HCT116 (cell line): ENCODE data around the gene CAMK1D. TPM values are rescaled to one million over a fixed set of nuclear protein-coding genes. Genes with fewer than 3 reads are reported as not detected.

Experiments used
- ATAC-seq: fragments of 200-7000 bp; cut with Tn5 transposase; 2 replicates; pipeline ENCODE4 v1.9.1; 2020; ENCODE audit warnings: mild to moderate bottlenecking, moderate library complexity
- BruUV-seq: library from RNA; stranded (reverse); fragments of 400-500 nt; replicated peaks from 2 replicates; lab custom pipeline; 2021; lab: Mats Ljungman, UMichigan
- CTCF ChIA-PET: fragments of 300-600 bp; sonication (Branson Sonifier 250); formaldehyde crosslinking; loops from one replicate; lab custom pipeline; 2021; ENCODE audit warnings: antibody characterized with exemption; lab: Charles Lee
- POLR2A ChIA-PET: fragments of 300-600, 350-600 bp; sonication (Branson Sonifier 250); formaldehyde crosslinking; loops from one replicate; lab custom pipeline; 2021; ENCODE audit warnings: antibody characterized with exemption; lab: Charles Lee
- RAD21 ChIA-PET, 2 experiments: fragments of 300-600 bp; sonication (Branson Sonifier 250); formaldehyde crosslinking; loops; one replicate each; lab custom pipeline; 2023; ENCODE audit warnings: low total read pairs in 2 of 2; ENCODE audit not compliant: uncharacterized antibody in 2 of 2, unreplicated experiment in 2 of 2, low non-redundant PET in 1 of 2; lab: Charles Lee
- DNase-seq: peaks from one replicate; pipeline ENCODE4 v3.0.0-alpha.2; 2010; ENCODE audit warnings: low read depth, low spot score
- H2AFZ ChIP-seq: fragments of 200-600 bp; shearing (Covaris generic), sonication (generic); 2 replicates; pipeline ENCODE4 v1.6.1; 2017; ENCODE audit warnings: low read depth, mixed run types, mixed read lengths, antibody characterized with exemption, low read length; ENCODE audit not compliant: poor library complexity, severe bottlenecking
- H3K27ac ChIP-seq: 2 replicates; pipeline ENCODE4 v1.5.1; 2012; ENCODE audit warnings: low read depth, low read length
- H3K27me3 ChIP-seq: fragments of 200-600 bp; sonication (generic); 2 replicates; pipeline ENCODE4 v1.6.1; 2016; ENCODE audit warnings: mixed run types, low read length, mixed read lengths; ENCODE audit not compliant: insufficient read depth
- H3K36me3 ChIP-seq, 2 experiments: fragments of 200-500 bp in 1 of 2; fragments of 200-600 bp in 1 of 2; sonication (Bioruptor generic) in 1 of 2; sonication (generic) in 1 of 2; 2 replicates each; pipeline versions ENCODE4 v1.5.1 to v1.6.1; 2014 to 2016; ENCODE audit warnings: low read length in 2 of 2, inconsistent platforms in 1 of 2, mixed read lengths in 1 of 2, mixed run types in 1 of 2; ENCODE audit not compliant: insufficient read depth in 2 of 2, control insufficient read depth in 1 of 2
- H3K4me1 ChIP-seq, 2 experiments: fragments of 200-600 bp in 1 of 2; sonication (generic) in 1 of 2; 2 replicates each; pipeline versions ENCODE4 v1.5.1 to v1.6.1; 2012 to 2017; ENCODE audit warnings: low read length in 2 of 2, inconsistent platforms in 1 of 2, mild to moderate bottlenecking in 1 of 2, mixed read lengths in 1 of 2, mixed run types in 1 of 2, moderate library complexity in 1 of 2; ENCODE audit not compliant: insufficient read depth in 2 of 2, control insufficient read depth in 1 of 2
- H3K4me2 ChIP-seq: fragments of 200-600 bp; sonication (generic); 2 replicates; pipeline ENCODE4 v1.6.1; 2017; ENCODE audit warnings: mixed run types, low read length, mixed read lengths
- H3K4me3 ChIP-seq, 2 experiments: fragments of 200-600 bp in 1 of 2; sonication (generic) in 1 of 2; replicated peaks in 1 of 2; 2 replicates each; pipeline ENCODE4 v1.5.1; 2011 to 2016; ENCODE audit warnings: low read length in 2 of 2, control low read depth in 1 of 2, low read depth in 1 of 2, mild to moderate bottlenecking in 1 of 2, mixed read lengths in 1 of 2, mixed run types in 1 of 2
- H3K79me2 ChIP-seq: fragments of 200-600 bp; sonication (generic); 2 replicates; pipeline ENCODE4 v1.6.1; 2017; ENCODE audit warnings: mild to moderate bottlenecking, mixed run types, low read length, moderate library complexity, mixed read lengths; ENCODE audit not compliant: insufficient read depth
- H3K9ac ChIP-seq: fragments of 200-600 bp; sonication (generic); 2 replicates; pipeline ENCODE4 v1.6.1; 2016; ENCODE audit warnings: low read length, mixed read lengths
- H3K9me2 ChIP-seq: fragments of 200-600 bp; sonication (generic), shearing (Covaris generic); 2 replicates; pipeline ENCODE4 v1.6.1; 2017; ENCODE audit warnings: mixed run types, mild to moderate bottlenecking, moderate library complexity; ENCODE audit not compliant: insufficient read depth
- H3K9me3 ChIP-seq, 2 experiments: fragments of 200-500 bp in 1 of 2; fragments of 200-600 bp in 1 of 2; sonication (Bioruptor generic) in 1 of 2; sonication (generic) in 1 of 2; 2 replicates each; pipeline ENCODE4 v1.6.1; 2014 to 2017; ENCODE audit warnings: low read length in 2 of 2, mixed read lengths in 2 of 2, inconsistent platforms in 1 of 2, low read depth in 1 of 2, mild to moderate bottlenecking in 1 of 2, mixed run types in 1 of 2, moderate library complexity in 1 of 2; ENCODE audit not compliant: control insufficient read depth in 1 of 2, insufficient read depth in 1 of 2
- H4K20me1 ChIP-seq: fragments of 200-600 bp; sonication (generic), shearing (Covaris generic); 2 replicates; pipeline ENCODE4 v1.6.1; 2017; ENCODE audit warnings: mixed run types, mild to moderate bottlenecking, moderate library complexity; ENCODE audit not compliant: insufficient read depth
- EGR1 ChIP-seq: IDR thresholded peaks from 2 replicates; pipeline ENCODE4 v1.6.1; 2012; ENCODE audit warnings: low read depth
- ELF1 ChIP-seq: IDR thresholded peaks from 2 replicates; pipeline ENCODE4 v1.6.1; 2012; ENCODE audit warnings: low read depth, borderline replicate concordance
- EZH2phosphoT487 ChIP-seq: fragments of 200-600 bp; IDR thresholded peaks from 2 replicates; pipeline ENCODE4 v1.6.1; 2018; ENCODE audit warnings: antibody characterized with exemption, borderline replicate concordance
- FOSL1 ChIP-seq: IDR thresholded peaks from 2 replicates; pipeline ENCODE4 v1.6.1; 2012; ENCODE audit warnings: low read depth
- JUND ChIP-seq: IDR thresholded peaks from 2 replicates; pipeline ENCODE4 v1.6.1; 2012
- POLR2AphosphoS5 ChIP-seq: IDR thresholded peaks from 2 replicates; pipeline ENCODE4 v1.6.1; 2011; ENCODE audit warnings: mild to moderate bottlenecking, low read depth, low read length, moderate library complexity
- SP1 ChIP-seq: IDR thresholded peaks from 2 replicates; pipeline ENCODE4 v1.6.1; 2012; ENCODE audit warnings: low read depth
- SRF ChIP-seq: IDR thresholded peaks from 2 replicates; pipeline ENCODE4 v1.6.1; 2012; ENCODE audit warnings: low read depth
- TCF7L2 ChIP-seq: IDR thresholded peaks from 2 replicates; pipeline ENCODE4 v1.7.0; 2011; ENCODE audit warnings: borderline replicate concordance, inconsistent platforms; ENCODE audit not compliant: insufficient read depth, insufficient read length; ENCODE audit errors: extremely low read depth
- YY1 ChIP-seq: IDR thresholded peaks from 2 replicates; pipeline ENCODE4 v1.6.1; 2011; ENCODE audit warnings: low read length, low read depth, moderate library complexity, mild to moderate bottlenecking; ENCODE audit not compliant: insufficient replicate concordance; ENCODE audit errors: extremely low read depth
- ZFX ChIP-seq: fragments of 450-650 bp; IDR thresholded peaks from 2 replicates; pipeline ENCODE4 v1.6.1; 2017
- intact Hi-C: fragments of 100-400 bp; cut with micrococcal nuclease; formaldehyde crosslinking; loops from 2 replicates; pipeline ENCODE4 v1.10.0; 2022
- total RNA-seq: library from RNA; stranded (reverse); gene quantifications from one replicate; pipeline ENCODE4 v1.2.1, GENCODE V29; 2021; ENCODE audit not compliant: unreplicated experiment
- TF ChIP-seq, protein P1 (sequence below): IDR thresholded peaks from 2 replicates; pipeline ENCODE4 v1.6.1; 2011; ENCODE audit warnings: mild to moderate bottlenecking, low read length, moderate library complexity; ENCODE audit not compliant: insufficient replicate concordance; ENCODE audit errors: extremely low read depth
- TF ChIP-seq, protein P2 (sequence below): IDR thresholded peaks from 2 replicates; pipeline ENCODE4 v1.6.1; 2012; ENCODE audit warnings: low read depth
- TF ChIP-seq, protein P3 (sequence below): IDR thresholded peaks from 2 replicates; pipeline ENCODE4 v1.6.1; 2012

CAMK1D gene
- total RNA-seq, 1 experiment from 2014 or later, result 9.6 TPM

DNA sequence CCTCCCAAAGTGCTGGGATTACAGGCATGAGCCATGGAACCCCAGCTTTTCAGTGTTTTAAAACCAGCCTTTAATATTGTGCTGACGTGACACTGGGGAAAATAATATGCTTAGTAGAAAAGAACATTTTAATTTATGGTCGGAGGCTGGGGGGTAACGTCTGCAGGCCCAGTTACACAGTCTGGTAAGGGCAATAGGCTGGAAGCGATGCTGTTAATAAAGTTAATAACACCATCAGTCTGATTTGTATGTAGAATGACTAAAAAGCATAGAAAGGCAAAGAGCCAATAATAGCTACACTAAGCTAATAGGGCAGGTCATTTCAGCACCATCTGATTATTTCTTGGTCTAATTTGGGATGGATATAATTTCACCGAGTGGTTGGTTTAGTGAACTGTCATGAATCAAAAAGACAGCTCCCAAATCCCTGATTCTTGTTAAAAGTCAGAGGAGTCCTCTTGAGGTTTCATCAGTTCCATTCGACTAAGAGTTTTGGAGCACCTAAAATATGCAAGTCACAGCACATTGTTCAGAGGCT, 192.9 kb downstream of the CAMK1D start (continued):
- TF ChIP-seq, protein P1, sequence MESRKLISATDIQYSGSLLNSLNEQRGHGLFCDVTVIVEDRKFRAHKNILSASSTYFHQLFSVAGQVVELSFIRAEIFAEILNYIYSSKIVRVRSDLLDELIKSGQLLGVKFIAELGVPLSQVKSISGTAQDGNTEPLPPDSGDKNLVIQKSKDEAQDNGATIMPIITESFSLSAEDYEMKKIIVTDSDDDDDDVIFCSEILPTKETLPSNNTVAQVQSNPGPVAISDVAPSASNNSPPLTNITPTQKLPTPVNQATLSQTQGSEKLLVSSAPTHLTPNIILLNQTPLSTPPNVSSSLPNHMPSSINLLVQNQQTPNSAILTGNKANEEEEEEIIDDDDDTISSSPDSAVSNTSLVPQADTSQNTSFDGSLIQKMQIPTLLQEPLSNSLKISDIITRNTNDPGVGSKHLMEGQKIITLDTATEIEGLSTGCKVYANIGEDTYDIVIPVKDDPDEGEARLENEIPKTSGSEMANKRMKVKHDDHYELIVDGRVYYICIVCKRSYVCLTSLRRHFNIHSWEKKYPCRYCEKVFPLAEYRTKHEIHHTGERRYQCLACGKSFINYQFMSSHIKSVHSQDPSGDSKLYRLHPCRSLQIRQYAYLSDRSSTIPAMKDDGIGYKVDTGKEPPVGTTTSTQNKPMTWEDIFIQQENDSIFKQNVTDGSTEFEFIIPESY, result no peak
- no peak for TF ChIP-seq SRF
- no peak for TF ChIP-seq ZFX
- TF ChIP-seq TCF7L2, result no peak
- TF ChIP-seq, protein P2, sequence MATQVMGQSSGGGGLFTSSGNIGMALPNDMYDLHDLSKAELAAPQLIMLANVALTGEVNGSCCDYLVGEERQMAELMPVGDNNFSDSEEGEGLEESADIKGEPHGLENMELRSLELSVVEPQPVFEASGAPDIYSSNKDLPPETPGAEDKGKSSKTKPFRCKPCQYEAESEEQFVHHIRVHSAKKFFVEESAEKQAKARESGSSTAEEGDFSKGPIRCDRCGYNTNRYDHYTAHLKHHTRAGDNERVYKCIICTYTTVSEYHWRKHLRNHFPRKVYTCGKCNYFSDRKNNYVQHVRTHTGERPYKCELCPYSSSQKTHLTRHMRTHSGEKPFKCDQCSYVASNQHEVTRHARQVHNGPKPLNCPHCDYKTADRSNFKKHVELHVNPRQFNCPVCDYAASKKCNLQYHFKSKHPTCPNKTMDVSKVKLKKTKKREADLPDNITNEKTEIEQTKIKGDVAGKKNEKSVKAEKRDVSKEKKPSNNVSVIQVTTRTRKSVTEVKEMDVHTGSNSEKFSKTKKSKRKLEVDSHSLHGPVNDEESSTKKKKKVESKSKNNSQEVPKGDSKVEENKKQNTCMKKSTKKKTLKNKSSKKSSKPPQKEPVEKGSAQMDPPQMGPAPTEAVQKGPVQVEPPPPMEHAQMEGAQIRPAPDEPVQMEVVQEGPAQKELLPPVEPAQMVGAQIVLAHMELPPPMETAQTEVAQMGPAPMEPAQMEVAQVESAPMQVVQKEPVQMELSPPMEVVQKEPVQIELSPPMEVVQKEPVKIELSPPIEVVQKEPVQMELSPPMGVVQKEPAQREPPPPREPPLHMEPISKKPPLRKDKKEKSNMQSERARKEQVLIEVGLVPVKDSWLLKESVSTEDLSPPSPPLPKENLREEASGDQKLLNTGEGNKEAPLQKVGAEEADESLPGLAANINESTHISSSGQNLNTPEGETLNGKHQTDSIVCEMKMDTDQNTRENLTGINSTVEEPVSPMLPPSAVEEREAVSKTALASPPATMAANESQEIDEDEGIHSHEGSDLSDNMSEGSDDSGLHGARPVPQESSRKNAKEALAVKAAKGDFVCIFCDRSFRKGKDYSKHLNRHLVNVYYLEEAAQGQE, result no peak
- TF ChIP-seq, protein P3, sequence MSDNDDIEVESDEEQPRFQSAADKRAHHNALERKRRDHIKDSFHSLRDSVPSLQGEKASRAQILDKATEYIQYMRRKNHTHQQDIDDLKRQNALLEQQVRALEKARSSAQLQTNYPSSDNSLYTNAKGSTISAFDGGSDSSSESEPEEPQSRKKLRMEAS, result no peak

DNA sequence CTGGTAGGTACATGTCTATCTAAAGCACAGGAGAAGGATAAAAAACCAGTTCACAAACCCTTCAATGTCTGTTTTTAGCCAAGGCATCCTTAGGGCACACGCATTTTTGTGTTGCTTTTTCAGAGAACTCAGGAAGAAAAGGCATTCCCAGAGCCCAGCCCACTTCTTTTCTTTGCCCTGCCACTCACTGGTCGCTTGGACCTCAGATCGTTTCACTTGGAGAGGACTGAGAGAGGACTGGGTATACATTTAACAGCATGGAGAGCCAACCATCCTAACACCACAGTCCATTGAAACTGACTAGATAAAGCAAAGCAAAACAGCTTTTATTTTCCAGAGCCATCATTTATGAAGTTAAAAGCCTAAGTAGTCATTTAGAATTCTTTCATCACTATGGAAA, 194.2 kb downstream of the CAMK1D start:
- Histone ChIP-seq H2AFZ (no peak overlapping the region), H3K9ac (no peak overlapping the region), H3K9me3 (no peaks in the 10 kb centered on the region), H3K4me2 (no peak overlapping the region), H4K20me1 (no peaks in the 10 kb centered on the region), H3K27ac (no peak overlapping the region), H3K4me3 (no peak overlapping the region), H3K4me1 (no peaks in the 10 kb centered on the region), H3K27me3 (no peaks in the 10 kb centered on the region), H3K79me2 (no peaks in the 10 kb centered on the region), H3K9me2 (no peaks in the 10 kb centered on the region), H3K36me3 (no peaks in the 10 kb centered on the region)
- ATAC-seq (no peak), DNase-seq (no peak)
- ChIA-PET CTCF (no interaction called here), RAD21 (no interaction called here), POLR2A (no interaction called here)
- no TSS peak for BruUV-seq
- intact Hi-C loops, result no loop called here
- TF ChIP-seq, protein P1, result no peak
- no peak for TF ChIP-seq ZFX
- TF ChIP-seq ELF1, result no peak
- no peak for TF ChIP-seq SRF
- no peak for TF ChIP-seq POLR2AphosphoS5
- TF ChIP-seq FOSL1, result no peak
- TF ChIP-seq SP1, result no peak
- TF ChIP-seq TCF7L2, result no peak
- no peak for TF ChIP-seq YY1
- no peak for TF ChIP-seq JUND
- TF ChIP-seq EZH2phosphoT487, result no peak
- no peak for TF ChIP-seq EGR1
